AG09319 (cell line): Measurements from ENCODE around the gene AP3B1.

Experiments used
- DNase-seq: peaks from one replicate; pipeline ENCODE4 v3.0.0-alpha.2; 2010; ENCODE audit warnings: low read depth; ENCODE audit errors: extremely low read depth
- CTCF ChIP-seq: IDR thresholded peaks from 2 replicates; pipeline ENCODE4 v1.5.1; 2011; ENCODE audit warnings: low read depth, mild to moderate bottlenecking, inconsistent platforms, low read length, moderate library complexity

The AP3B1 gene

GRCh38 chr5:78243639-78244038 lies 50.9 kb downstream of the AP3B1 start:
- TF ChIP-seq CTCF: no peak
- DNase-seq: peak; percentile 2

DNA sequence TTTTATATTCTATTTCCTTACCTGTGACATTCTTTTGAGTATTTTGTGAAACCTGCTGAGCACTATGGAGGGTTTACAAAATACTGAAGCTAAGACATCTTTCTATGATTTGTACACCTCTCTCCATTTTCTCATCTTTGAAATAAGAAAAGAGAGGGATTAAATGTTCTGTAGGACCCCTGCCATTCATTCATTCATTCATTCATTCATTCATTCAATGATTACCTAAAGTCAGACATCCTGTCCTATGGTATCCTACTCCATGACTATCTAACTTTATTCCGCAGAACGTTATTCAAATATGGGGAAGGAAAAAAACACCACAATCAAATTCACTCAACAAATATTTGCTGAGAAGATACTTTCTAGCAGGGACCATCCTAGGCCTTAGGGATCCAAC lies 51.4 kb downstream of the AP3B1 start:
- DNase-seq: no peak
- TF ChIP-seq CTCF: no peak

- no peak for TF ChIP-seq CTCF
- no peak for DNase-seq
Measured at GRCh38 chr5:78242001-78242400, 52.5 kb downstream of the AP3B1 start.

DNA sequence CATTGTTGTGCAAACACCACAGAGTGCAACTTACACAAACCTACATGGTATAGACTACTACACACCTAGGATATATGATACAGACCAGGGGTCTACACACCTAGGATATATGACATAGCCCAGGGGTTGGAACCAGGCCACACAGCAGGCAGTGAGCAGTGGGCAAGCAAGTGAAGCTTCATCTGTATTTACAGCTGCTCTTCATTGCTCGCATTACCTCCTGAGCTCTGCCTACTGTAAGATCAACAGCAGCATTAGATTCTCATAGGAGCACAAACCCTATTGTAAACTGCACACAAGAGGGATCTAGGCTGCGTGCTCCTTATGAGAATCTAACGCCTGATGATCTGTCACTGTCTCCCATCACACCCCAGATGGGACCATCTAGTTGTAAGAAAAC lies 56.6 kb downstream of the AP3B1 start:
- no peak for TF ChIP-seq CTCF
- DNase-seq: no peak

DNA sequence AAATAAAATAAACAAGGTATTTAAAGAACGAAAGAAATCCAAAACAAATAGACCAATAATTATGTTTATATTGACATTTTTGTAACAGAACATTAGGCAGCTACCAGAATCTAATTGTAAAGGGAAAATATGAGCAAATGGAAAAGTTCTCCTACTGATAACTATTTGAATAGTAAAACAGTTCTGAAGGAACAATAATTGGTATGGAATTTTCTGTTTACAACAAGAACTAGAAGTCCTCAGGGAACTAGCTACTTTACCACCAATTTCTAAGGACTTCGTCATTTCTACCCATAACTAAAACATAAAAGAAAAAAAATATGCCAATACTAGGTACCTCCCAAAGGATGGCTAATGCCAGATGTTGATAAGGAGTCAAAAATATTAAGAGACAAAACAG lies 58.5 kb downstream of the AP3B1 start:
- TF ChIP-seq CTCF: no peak
- no peak for DNase-seq

DNA sequence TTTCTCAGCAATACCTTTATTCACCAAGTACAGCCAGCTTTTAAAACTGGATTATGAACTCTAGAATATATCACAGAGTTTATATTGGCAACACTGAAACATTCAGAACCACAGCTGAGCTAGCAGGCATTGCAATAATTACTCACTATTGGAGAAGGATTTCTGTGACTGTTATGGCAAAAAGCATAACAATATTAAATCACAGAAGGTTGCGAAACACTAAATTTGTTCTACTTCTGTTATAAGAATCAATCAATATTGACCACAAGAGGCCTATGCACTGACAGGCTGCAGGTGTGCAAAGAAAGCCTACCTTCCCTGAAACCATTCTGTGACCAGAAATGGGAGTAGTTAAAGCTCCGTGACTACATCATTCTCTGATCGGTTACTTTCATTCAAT lies 59.2 kb downstream of the AP3B1 start:
- TF ChIP-seq CTCF: no peak
- DNase-seq: peak; percentile 5

- DNase-seq: no peak
Measured at GRCh38 chr5:78234804-78235203, 59.7 kb downstream of the AP3B1 start.

More at GRCh38 chr5:78234804-78235203, 59.7 kb downstream of the AP3B1 start:
- TF ChIP-seq CTCF: no peak
